HCEC 1CT (cell line): Measurements from ENCODE around the gene FADS1.

Source experiments
- DNase-seq: peaks from one replicate; pipeline ENCODE4 v3.0.0-alpha.2; 2017

FADS1 gene

GRCh38 chr11:61816736-61817455, at the start of gene FADS1:
TSS of gene FADS1 (minus strand) at chr11:61817003. CDS start at chr11:61816929, 74 bp downstream.
- DNase-seq, result peak; percentile 97

- no peak for DNase-seq
These were observed 49.6 kb upstream of the FADS1 start for GRCh38 chr11:61866231-61866957.

- DNase-seq, result no peak
These were observed 48.3 kb upstream of the FADS1 start for GRCh38 chr11:61864814-61865775.

DNA sequence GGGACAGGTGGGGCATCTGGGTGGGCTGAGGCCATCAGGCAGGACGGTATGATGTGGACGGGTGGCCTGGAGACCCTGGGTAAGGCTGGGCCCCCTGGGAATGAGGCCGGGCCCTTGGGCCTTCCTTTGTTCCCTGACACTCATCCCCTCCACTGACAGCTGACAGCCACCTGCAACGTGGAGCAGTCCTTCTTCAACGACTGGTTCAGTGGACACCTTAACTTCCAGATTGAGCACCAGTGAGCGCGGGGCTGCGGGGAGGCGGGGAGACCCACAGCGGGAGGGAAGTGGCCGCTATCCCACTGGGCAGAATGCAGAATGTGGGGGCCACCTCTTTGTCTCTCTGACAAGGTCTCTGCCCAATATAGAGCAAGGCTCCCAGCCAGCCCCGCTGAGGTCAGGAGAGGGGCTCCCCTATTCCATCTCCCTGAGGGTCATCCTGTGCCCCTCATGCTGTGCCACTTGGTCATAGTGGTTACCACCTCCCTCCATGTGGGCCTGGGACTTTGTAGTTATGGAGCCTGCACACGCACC, 46.8 kb upstream of the FADS1 start:
- DNase-seq, result no peak

DNA sequence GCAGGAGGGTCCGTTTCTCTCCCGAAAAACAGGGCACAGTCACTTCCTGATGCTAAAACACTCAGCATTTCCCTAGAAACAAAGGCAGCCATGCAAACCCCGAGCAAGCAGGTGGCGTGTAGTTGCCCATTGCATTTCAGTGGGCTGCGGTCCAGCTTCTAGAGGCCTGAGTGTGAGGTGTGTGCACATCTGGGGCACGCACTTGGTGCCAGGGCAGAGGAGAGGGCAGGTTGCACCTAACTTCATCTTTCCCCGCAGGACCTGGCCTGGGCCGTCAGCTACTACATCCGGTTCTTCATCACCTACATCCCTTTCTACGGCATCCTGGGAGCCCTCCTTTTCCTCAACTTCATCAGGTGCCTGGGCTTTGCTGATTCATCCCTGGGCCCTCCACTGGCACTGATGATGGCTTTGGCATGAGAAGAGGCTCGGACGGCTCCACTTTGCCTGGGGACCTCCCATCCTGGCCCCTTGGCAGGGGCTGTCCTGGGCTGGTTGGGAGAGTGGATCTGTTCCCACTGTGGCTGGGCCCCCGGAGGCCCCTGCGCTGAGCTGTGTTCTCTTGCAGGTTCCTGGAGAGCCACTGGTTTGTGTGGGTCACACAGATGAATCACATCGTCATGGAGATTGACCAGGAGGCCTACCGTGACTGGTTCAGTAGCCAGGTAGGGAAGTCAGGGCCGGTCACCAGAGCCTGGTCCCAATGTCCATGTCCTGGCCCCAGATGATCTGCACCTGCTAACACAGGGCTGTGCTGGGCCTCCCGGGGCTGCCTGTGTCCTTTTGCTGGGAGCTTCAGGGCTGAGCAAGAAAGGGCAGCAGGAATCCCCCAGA, 46.1 kb upstream of the FADS1 start:
- no peak for DNase-seq

DNA sequence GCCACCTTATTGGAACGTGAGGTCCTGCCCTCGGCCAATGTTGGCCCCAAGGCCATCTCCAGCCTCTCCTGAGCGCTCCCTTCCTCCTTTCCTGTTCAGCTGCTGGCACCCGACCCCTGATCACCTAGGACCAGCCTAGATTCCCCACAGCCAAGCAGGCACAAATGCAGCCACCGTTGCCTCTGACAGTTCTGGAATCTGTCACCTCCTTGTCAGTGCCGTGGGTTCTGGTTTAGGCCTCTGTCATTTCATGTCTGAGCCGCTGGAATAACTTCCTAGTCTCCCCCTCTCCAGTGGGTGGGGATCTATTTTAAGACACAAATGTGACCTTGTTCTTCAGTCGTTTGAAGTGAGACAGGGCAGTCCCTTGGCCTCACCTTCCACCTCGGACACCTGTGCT, 44.8 kb upstream of the FADS1 start:
- DNase-seq, result no peak

- peak; percentile 13 for DNase-seq
These were observed 43.5 kb upstream of the FADS1 start for GRCh38 chr11:61860054-61860903.

DNA sequence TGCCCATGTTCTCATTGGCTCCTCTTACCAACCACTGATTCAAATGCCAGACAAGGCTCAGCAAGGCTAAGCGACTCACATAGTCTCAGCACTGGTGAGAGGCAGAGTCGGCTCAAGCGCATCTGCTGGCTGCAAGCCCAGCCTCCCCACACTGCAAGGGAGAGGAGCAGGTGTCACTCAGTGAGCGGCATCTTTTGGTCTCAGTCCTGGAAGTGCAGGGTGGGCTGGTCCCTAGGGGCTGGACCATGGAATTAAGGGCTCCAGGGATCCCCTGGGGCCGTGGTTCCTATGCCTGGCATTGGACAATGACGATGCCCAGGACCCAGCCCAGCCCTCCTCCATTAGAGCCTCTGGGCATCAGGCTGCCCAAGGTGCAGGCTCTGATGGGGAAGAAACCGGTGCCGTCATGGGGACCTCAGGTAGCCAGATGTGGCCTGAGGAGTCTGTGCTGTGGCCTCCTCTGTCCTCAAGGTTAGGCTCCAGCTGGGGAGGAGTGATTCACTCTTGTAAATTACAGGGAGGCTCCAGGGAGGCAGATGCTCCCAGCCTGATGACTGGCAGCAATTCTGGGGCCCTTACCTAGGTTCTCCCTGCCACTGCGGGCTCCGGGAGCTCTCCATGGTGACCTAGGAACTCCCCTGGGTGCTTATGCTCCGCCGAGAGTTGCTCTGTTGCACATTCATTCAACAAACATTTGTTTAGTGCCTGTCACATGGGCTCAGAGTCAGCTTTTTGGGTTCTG, 39.3 kb upstream of the FADS1 start:
- DNase-seq, result peak; percentile 21

DNA sequence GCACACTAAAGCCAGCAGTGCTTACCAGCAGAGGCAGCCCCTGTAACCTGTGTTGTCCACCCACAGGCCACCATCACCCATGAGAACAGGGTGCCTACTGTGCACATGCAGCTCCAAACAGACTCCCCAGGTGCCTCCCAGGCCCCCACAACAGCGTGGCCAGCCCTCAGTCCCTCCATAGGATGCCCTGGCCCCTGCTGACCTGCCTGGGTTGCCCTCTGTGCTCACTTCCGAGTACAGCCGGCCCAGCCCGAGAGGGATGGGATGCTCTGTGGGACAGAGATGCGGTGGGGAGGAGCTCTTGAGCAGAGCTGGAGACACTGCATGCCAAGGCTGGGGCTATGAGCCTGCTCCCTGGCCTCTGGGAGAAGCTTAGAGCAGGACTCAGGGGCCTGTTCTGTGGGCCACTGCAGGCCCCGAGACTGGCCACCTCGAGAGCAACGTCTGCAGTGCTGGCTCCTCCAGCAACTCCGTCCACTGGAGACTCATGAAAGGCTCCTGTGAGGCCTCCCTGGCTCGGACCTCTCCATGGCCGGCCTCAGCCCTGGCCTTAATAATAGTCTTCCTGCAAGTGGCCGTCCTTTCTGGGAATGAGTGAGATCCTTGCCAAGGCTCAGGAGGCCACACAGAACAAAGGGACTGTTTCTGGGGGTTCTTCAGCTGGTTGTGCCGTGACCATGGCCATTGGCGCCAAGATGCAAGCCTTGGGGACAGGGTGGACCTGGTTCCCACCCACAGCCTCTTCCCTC, 38.3 kb upstream of the FADS1 start:
- no peak for DNase-seq

GRCh38 chr11:61854206-61854895, 37.5 kb upstream of the FADS1 start:
- no peak for DNase-seq

DNA sequence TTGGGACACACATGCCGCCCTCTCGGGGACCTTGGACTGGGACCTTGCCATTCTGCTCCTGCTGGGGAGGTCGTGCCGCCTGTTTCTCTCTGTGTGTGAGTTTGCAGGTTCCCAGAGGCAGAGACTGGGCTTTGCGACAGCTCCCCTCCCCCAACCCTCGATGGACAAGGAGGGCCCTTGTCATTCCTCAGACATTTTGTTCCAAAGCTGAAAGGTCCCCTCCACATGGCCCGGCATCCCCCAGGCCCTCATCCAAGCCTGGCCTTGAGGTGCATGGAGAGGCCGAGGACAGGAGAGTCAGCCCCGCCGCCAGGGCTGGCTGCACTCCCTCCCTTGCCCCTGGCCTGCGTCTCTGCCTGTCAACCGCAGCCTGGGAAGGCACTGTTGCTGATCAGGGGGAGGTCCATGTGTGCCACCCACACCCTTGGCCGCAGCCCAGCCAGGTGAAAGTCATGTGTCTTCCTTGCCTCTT, 36.9 kb upstream of the FADS1 start:
- DNase-seq, result no peak

- no peak for DNase-seq
These were observed 35.1 kb upstream of the FADS1 start for GRCh38 chr11:61851900-61852295.

GRCh38 chr11:61851113-61851899, 34.5 kb upstream of the FADS1 start:
- DNase-seq, result no peak

GRCh38 chr11:61850687-61851086, 33.9 kb upstream of the FADS1 start:
- DNase-seq, result no peak

GRCh38 chr11:61848631-61849030, 31.8 kb upstream of the FADS1 start:
- DNase-seq, result no peak

- no peak for DNase-seq
These were observed 31.2 kb upstream of the FADS1 start for GRCh38 chr11:61847914-61848581.

GRCh38 chr11:61846362-61847020, 29.7 kb upstream of the FADS1 start:
- DNase-seq, result no peak
